Psoas muscle (tissue), 8 donors: Measurements from ENCODE around the gene SMC1A. TPM values are rescaled to one million over a fixed set of nuclear protein-coding genes. Genes with fewer than 3 reads are reported as not detected.

Experiments used
- ATAC-seq, 4 donors: fragments of 200-7000 bp; cut with Tn5 transposase; one replicate each; pipeline ENCODE4 v1.9.1; 2020; ENCODE audit warnings: moderate library complexity in 3 of 4, mild to moderate bottlenecking in 2 of 4
- DNase-seq, 2 donors: peaks; one replicate each; pipeline ENCODE4 v3.0.0-alpha.2; 2020
- H3K27ac ChIP-seq: fragments of 200-600 bp; one replicate; pipeline ENCODE4 v1.8.0; 2022
- H3K27me3 ChIP-seq, 3 donors: fragments of 200-600 bp in 1 of 3; one replicate each; pipeline versions ENCODE4 v1.6.1 to v1.8.0; 2013 to 2022; ENCODE audit warnings: low read length in 2 of 3, mild to moderate bottlenecking in 2 of 3, moderate library complexity in 1 of 3; ENCODE audit not compliant: insufficient read depth in 3 of 3
- H3K36me3 ChIP-seq, 2 donors: fragments of 200-600 bp in 1 of 2; one replicate each; pipeline versions ENCODE4 v1.6.1 to v1.8.0; 2013 to 2022; ENCODE audit warnings: low read depth in 1 of 2, mild to moderate bottlenecking in 1 of 2, moderate library complexity in 1 of 2; ENCODE audit not compliant: insufficient read depth in 1 of 2
- H3K4me1 ChIP-seq: fragments of 200-600 bp; one replicate; pipeline ENCODE4 v1.8.0; 2022
- H3K4me3 ChIP-seq: fragments of 200-600 bp; one replicate; pipeline ENCODE4 v1.8.0; 2022; ENCODE audit warnings: mild to moderate bottlenecking
- H3K9me3 ChIP-seq: fragments of 200-600 bp; one replicate; pipeline ENCODE4 v1.8.0; 2022
- CTCF ChIP-seq: fragments of 200-600 bp; IDR thresholded peaks from one replicate; pipeline ENCODE4 v1.8.0; 2022; ENCODE audit warnings: antibody characterized with exemption
- WGBS, 3 donors: extraction: QIAGEN DNeasy Blood & Tissue Kit; methylation state at CpG; one replicate each; pipeline versions ENCODE4 v1.1.6 to v1.1.7; 2013; 5-methylcytosine and 5-hydroxymethylcytosine counted together
- intact Hi-C, 2 donors: fragments of 100-400 bp; cut with DNase I; formaldehyde crosslinking; loops; one replicate each; pipeline versions ENCODE4 v1.11.0 to v1.14.2; 2022
- polyA plus RNA-seq, 3 donors: library from polyadenylated mRNA; stranded (reverse); fragments of 200-250 nt; gene quantifications; one replicate each; pipeline ENCODE4 v1.2.3, GENCODE V29; 2013
- total RNA-seq, 4 donors: library from RNA; stranded (reverse); fragmentation: NEBNext Ultra II Directional in 2 of 4; extraction: Animal tissue kit (Norgen Biotek cat#: 25700) in 2 of 4; gene quantifications; one replicate each; pipeline versions ENCODE4 v1.2.1 to v1.2.4, GENCODE V29; 2021 to 2023
- donor health status: healthy with polysubstance abuse.
- donor health status: DM: no; HTN: no; CAD: no; lungs with moderate emphysema.
- donor health status: Bipolar disorder and iron deficiency.
- donor health status: healthy.
- donor health status: DM: yes; HTN: yes; CAD: no.
- donor health status: DM: no; HTN: no; CAD: no.
- donor health status: DM: no; HTN: no; CAD: no.
- donor health status: DM: yes; HTN: yes; CAD: no.

SMC1A gene
- total and polyA plus RNA-seq, 7 donors, result 8.1 to 45.0 (median 25.9) TPM

GRCh38 chrX:53332204-53332603, 90.2 kb downstream of the SMC1A start:
- H3K27ac ChIP-seq, result no peak overlapping the region
- no peaks in the 10 kb centered on the region for H3K9me3 ChIP-seq
- DNase-seq (no peak), ATAC-seq (no peak)
- H3K4me1 ChIP-seq, result no peaks in the 10 kb centered on the region
- no peaks in the 10 kb centered on the region for H3K36me3 ChIP-seq
- H3K4me3 ChIP-seq, result no peak overlapping the region
- no peak for TF ChIP-seq CTCF
- peaks cover 0 to 84% (median 0%) of the 10 kb centered on the region in 3 donors for H3K27me3 ChIP-seq
- intact Hi-C loops, result loop anchor here in 1 of 2 donors (5.0 kb wide), 1 partner anchor 50 kb away; the partner anchor contains the start of gene IQSEC2
- 26 to 28% (median 27%) methylated on average over 5 of the region's 5 CpGs for WGBS, 3 donors

DNA sequence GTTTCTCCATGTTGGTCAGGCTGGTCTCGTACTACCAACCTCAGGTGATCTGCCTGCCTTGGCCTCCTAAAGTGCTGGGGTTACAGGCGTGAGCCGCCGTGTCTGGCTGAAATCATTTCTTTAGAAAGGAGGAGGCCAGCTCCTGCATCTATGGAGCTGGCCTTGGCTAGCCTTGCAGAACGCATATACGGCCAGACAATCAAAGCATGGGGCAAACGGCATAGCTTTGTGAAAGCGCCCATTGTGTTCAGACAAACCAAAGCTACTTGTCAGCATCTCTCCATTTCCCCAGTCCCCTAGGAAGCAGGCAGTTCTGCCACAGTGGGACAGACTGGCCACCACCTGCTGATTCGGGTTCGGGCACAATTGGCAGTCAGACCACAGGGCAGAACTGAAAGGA, 92.1 kb downstream of the SMC1A start:
- no peak for ATAC-seq
- Histone ChIP-seq H3K9me3 (no peaks in the 10 kb centered on the region), H3K4me3 (no peak overlapping the region), H3K27ac (no peak overlapping the region), H3K27me3 (peaks cover 0 to 92% (median 0%) of the 10 kb centered on the region in 3 donors), H3K4me1 (no peaks in the 10 kb centered on the region), H3K36me3 (no peaks in the 10 kb centered on the region)
- intact Hi-C loops, result loop anchor here in 1 of 2 donors (5.0 kb wide), 1 partner anchor 48 kb away; the partner anchor contains the start of gene IQSEC2
- 79 to 80% (median 79%) methylated on average over 10 of the region's 10 CpGs for WGBS, 3 donors
- no peak for TF ChIP-seq CTCF
- no peak for DNase-seq

DNA sequence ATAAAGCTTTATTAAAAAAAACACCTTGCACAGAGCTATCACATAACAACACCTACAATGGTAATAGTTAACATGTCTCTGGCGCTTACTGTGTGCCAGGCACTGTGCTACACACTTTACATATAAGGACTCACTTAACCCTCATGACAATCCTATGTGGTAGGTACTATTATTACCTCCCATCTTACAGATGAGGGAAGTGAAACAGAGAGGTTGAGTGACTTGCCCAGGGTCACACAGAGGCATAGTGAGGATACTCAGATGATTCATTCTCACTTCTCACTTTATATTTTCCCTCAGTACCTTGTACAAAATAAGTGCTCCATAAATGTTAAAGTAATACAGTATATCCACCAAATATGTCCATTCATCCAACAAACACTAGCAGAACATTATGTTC, 97.7 kb downstream of the SMC1A start:
- H3K9me3 ChIP-seq, result no peaks in the 10 kb centered on the region
- ATAC-seq, result no peak
- H3K36me3 ChIP-seq, result no peaks in the 10 kb centered on the region
- H3K27me3 ChIP-seq, result peaks cover 0 to 90% (median 0%) of the 10 kb centered on the region in 3 donors
- no peaks in the 10 kb centered on the region for H3K4me1 ChIP-seq
- no peak for TF ChIP-seq CTCF
- DNase-seq, result no peak
- H3K27ac ChIP-seq, result no peak overlapping the region
- 83 to 100% (median 93%) methylated on average over 1 of the region's 1 CpG for WGBS, 3 donors
- intact Hi-C loops, result no loop called here
- H3K4me3 ChIP-seq, result no peak overlapping the region

Other genes with a start within 250 kb of the SMC1A start
- 100 to 1,000 TPM in 2 of 4 donors, 10 to 100 TPM in 2; 62.2 to 119 (median 96.0) TPM for gene KDM5C, start 197.4 kb downstream of the SMC1A start, total RNA-seq
- gene KDM5C, start 197.4 kb downstream of the SMC1A start, polyA plus RNA-seq, result 10 to 100 TPM; 22.4 to 52.9 (median 36.1) TPM
- 10 to 100 TPM; 38.8 to 63.8 (median 47.5) TPM for gene IQSEC2, start 141.1 kb downstream of the SMC1A start, total RNA-seq
- 10 to 100 TPM in 2 of 3 donors, 1 to 10 TPM in 1; 8.2 to 41.5 (median 32.3) TPM for gene IQSEC2, start 141.1 kb downstream of the SMC1A start, polyA plus RNA-seq
- under 1 TPM; 0.14 to 0.64 (median 0.40) TPM for gene RIBC1, start 219 bp upstream of the SMC1A start, total RNA-seq
- 1 to 10 TPM in 1 of 3 donors, under 1 TPM in 2; 0.15 to 2.3 (median 0.44) TPM for gene RIBC1, start 219 bp upstream of the SMC1A start, polyA plus RNA-seq
- 10 to 100 TPM; 51.8 to 98.0 (median 68.4) TPM for gene HSD17B10, start 11.7 kb upstream of the SMC1A start, total RNA-seq
- gene HSD17B10, start 11.7 kb upstream of the SMC1A start, polyA plus RNA-seq, result 100 to 1,000 TPM in 1 of 3 donors, 10 to 100 TPM in 2; 56.3 to 117 (median 76.4) TPM